ENCODE measurements around the gene MAPKAPK2. TPM values are rescaled to one million over a fixed set of nuclear protein-coding genes. Genes with fewer than 3 reads are reported as not detected.

Gene MAPKAPK2
- polyA plus RNA-seq, 1 donor from 2014 or later = 9.0 TPM

- Histone ChIP-seq H3K79me2 (replicated peaks; ENCODE audit: insufficient read depth, low read length) (no peaks in the 10 kb centered on the region), H3K4me3 (ENCODE audit: low read length) (no peak overlapping the region), H3K36me3 (ENCODE audit: insufficient read depth, low read length) (no peaks in the 10 kb centered on the region), H3K27me3 (ENCODE audit: insufficient read depth, low read depth, low read length) (no peaks in the 10 kb centered on the region), H3K4me2 (ENCODE audit: low read length) (no peak overlapping the region), H3K9me2 (ENCODE audit: insufficient read depth, low read length) (no peaks in the 10 kb centered on the region), H3K27ac (ENCODE audit: low read length) (no peak overlapping the region), H2AFZ (ENCODE audit: low read depth, low read length) (no peak overlapping the region), H3F3A (ENCODE audit: insufficient read depth, low read length, poor library complexity, severe bottlenecking) (no peaks in the 10 kb centered on the region), H4K20me1 (ENCODE audit: insufficient read depth) (no peaks in the 10 kb centered on the region), H3K9me3 (ENCODE audit: low read length) (no peaks in the 10 kb centered on the region), H3K9ac (ENCODE audit: low read length) (no peak overlapping the region)
- no peak for TF ChIP-seq TAF1 (IDR thresholded peaks at IDR 0.05; ENCODE audit: low read depth)
- no peak for TF ChIP-seq SMC3 (conservative IDR thresholded peaks at IDR 0.05; ENCODE audit: poor library complexity)
- TF ChIP-seq, protein P1, sequence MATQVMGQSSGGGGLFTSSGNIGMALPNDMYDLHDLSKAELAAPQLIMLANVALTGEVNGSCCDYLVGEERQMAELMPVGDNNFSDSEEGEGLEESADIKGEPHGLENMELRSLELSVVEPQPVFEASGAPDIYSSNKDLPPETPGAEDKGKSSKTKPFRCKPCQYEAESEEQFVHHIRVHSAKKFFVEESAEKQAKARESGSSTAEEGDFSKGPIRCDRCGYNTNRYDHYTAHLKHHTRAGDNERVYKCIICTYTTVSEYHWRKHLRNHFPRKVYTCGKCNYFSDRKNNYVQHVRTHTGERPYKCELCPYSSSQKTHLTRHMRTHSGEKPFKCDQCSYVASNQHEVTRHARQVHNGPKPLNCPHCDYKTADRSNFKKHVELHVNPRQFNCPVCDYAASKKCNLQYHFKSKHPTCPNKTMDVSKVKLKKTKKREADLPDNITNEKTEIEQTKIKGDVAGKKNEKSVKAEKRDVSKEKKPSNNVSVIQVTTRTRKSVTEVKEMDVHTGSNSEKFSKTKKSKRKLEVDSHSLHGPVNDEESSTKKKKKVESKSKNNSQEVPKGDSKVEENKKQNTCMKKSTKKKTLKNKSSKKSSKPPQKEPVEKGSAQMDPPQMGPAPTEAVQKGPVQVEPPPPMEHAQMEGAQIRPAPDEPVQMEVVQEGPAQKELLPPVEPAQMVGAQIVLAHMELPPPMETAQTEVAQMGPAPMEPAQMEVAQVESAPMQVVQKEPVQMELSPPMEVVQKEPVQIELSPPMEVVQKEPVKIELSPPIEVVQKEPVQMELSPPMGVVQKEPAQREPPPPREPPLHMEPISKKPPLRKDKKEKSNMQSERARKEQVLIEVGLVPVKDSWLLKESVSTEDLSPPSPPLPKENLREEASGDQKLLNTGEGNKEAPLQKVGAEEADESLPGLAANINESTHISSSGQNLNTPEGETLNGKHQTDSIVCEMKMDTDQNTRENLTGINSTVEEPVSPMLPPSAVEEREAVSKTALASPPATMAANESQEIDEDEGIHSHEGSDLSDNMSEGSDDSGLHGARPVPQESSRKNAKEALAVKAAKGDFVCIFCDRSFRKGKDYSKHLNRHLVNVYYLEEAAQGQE (IDR thresholded peaks at IDR 0.05; ENCODE audit: borderline replicate concordance) = no peak
- no peak for TF ChIP-seq EZH2 (IDR thresholded peaks at IDR 0.05; ENCODE audit: borderline replicate concordance, insufficient read depth, low read length, poor library complexity, severe bottlenecking)
- TF ChIP-seq EP300 (conservative IDR thresholded peaks at IDR 0.05; ENCODE audit: poor library complexity, severe bottlenecking) = no peak
- TF ChIP-seq MXI1 (conservative IDR thresholded peaks at IDR 0.05; ENCODE audit: poor library complexity, severe bottlenecking) = no peak
- no peak for TF ChIP-seq POLR2AphosphoS5 (IDR thresholded peaks at IDR 0.05)
Observed at GRCh38 chr1:206782448-206782847, 97.7 kb downstream of the MAPKAPK2 start.

- no peak overlapping the region for H2AFZ ChIP-seq (ENCODE audit: low read depth, low read length)
- TF ChIP-seq, protein P1 (IDR thresholded peaks at IDR 0.05; ENCODE audit: borderline replicate concordance) = no peak
- TF ChIP-seq RAD21 (conservative IDR thresholded peaks at IDR 0.05) (no peak), SMC3 (conservative IDR thresholded peaks at IDR 0.05; ENCODE audit: poor library complexity) (no peak), TAF1 (IDR thresholded peaks at IDR 0.05; ENCODE audit: low read depth) (no peak), MXI1 (conservative IDR thresholded peaks at IDR 0.05; ENCODE audit: poor library complexity, severe bottlenecking) (no peak), POLR2AphosphoS5 (IDR thresholded peaks at IDR 0.05) (no peak), CTCF (IDR thresholded peaks at IDR 0.05; ENCODE audit: poor library complexity, severe bottlenecking) (no peak), EP300 (conservative IDR thresholded peaks at IDR 0.05; ENCODE audit: poor library complexity, severe bottlenecking) (no peak)
Observed at GRCh38 chr1:206783506-206783905, 98.8 kb downstream of the MAPKAPK2 start.

More at GRCh38 chr1:206783506-206783905, 98.8 kb downstream of the MAPKAPK2 start:
- H3K9me3 ChIP-seq (ENCODE audit: low read length) = no peaks in the 10 kb centered on the region
- H3K9me2 ChIP-seq (ENCODE audit: insufficient read depth, low read length) = no peaks in the 10 kb centered on the region
- H3K4me3 ChIP-seq (ENCODE audit: low read length) = no peak overlapping the region
- H3K79me2 ChIP-seq (replicated peaks; ENCODE audit: insufficient read depth, low read length) = no peaks in the 10 kb centered on the region
- H4K20me1 ChIP-seq (ENCODE audit: insufficient read depth) = no peaks in the 10 kb centered on the region
- H3K27ac ChIP-seq (ENCODE audit: low read length) = no peak overlapping the region
- no peaks in the 10 kb centered on the region for H3F3A ChIP-seq (ENCODE audit: insufficient read depth, low read length, poor library complexity, severe bottlenecking)
- no peaks in the 10 kb centered on the region for H3K27me3 ChIP-seq (ENCODE audit: insufficient read depth, low read depth, low read length)
- no peaks in the 10 kb centered on the region for H3K36me3 ChIP-seq (ENCODE audit: insufficient read depth, low read length)
- no peak overlapping the region for H3K4me2 ChIP-seq (ENCODE audit: low read length)
- no peak overlapping the region for H3K9ac ChIP-seq (ENCODE audit: low read length)

Small RNAs within 50 kb of the gene (small RNA-seq; reads per million reads assigned to genes)
- 0 to 1.2 (median 0) reads per million in 3 experiments for gene RF00019

Other genes with a start within 250 kb of the MAPKAPK2 start
- gene IKBKE, start 214.4 kb upstream of the MAPKAPK2 start, polyA plus RNA-seq = 0.74 TPM in 1 of 2 replicates, not detected in the other
- 3.2 and 4.0 TPM in 2 replicates for gene RASSF5, start 177.4 kb upstream of the MAPKAPK2 start, polyA plus RNA-seq
- gene EIF2D, start 72.4 kb upstream of the MAPKAPK2 start, polyA plus RNA-seq = 36.1 and 37.1 TPM in 2 replicates
- gene DYRK3, start 49.4 kb upstream of the MAPKAPK2 start, polyA plus RNA-seq = 7.5 and 8.3 TPM in 2 replicates
- not detected in 2 replicates for gene IL19, start 85.9 kb downstream of the MAPKAPK2 start, polyA plus RNA-seq
- not detected in 2 replicates for gene IL10, start 87.6 kb downstream of the MAPKAPK2 start, polyA plus RNA-seq
- gene IL20, start 180.7 kb downstream of the MAPKAPK2 start, polyA plus RNA-seq = not detected in 2 replicates
- gene IL24, start 212.5 kb downstream of the MAPKAPK2 start, polyA plus RNA-seq = not detected in 2 replicates
- gene FCMR, start 237.0 kb downstream of the MAPKAPK2 start, polyA plus RNA-seq = not detected in 2 replicates